SU-DHL-6 (cell line): ENCODE measurements around the gene CAMK2D.

ENCODE experiments used
- CTCF ChIP-seq: fragments of 200-600 bp; sonication (generic); IDR thresholded peaks from one replicate; pipeline ENCODE4 v1.5.1; 2017; ENCODE audit warnings: antibody characterized with exemption, mild to moderate bottlenecking, low read length, moderate library complexity; ENCODE audit not compliant: insufficient read depth, poor library complexity, severe bottlenecking
- EZH2phosphoT487 ChIP-seq: fragments of 200-600 bp; sonication (generic), shearing (Covaris generic); conservative IDR thresholded peaks from 2 replicates; pipeline ENCODE4 v1.6.1; 2018; ENCODE audit warnings: mild to moderate bottlenecking, antibody characterized with exemption, low read length, moderate library complexity, mixed read lengths

GRCh38 chr4:113756005-113756410, 5.5 kb downstream of the CAMK2D start:
- TF ChIP-seq CTCF (no peak), EZH2phosphoT487 (no peak)
